ENCODE measurements around the gene TACC2. TPM values are rescaled to one million over a fixed set of nuclear protein-coding genes. Genes with fewer than 3 reads are reported as not detected.

TACC2 gene
- total and polyA plus RNA-seq, 8 donors, result 17.9 to 43.6 (median 23.6) TPM

- ATAC-seq (no peak), DNase-seq (no peak), FAIRE-seq (no peak)
- no peak for TF ChIP-seq CTCF (IDR thresholded peaks at IDR 0.05)
- Histone ChIP-seq H3K9me3 (no peaks in the 10 kb centered on the region), H3K27me3 (no peaks in the 10 kb centered on the region), H3K4me3 (no peak overlapping the region), H3K4me1 (no peaks in the 10 kb centered on the region), H3K27ac (no peak overlapping the region), H3K36me3 (peaks cover 0 to 5% (median 0%) of the 10 kb centered on the region in 3 donors)
- 92 to 96% methylated on average over 11 of the region's 11 CpGs for WGBS, 2 donors
- intact Hi-C loops (cut with DNase I), result no loop called here
Observed at GRCh38 chr10:122245897-122246296, 256.9 kb downstream of the TACC2 start.

- TF ChIP-seq CTCF (IDR thresholded peaks at IDR 0.05), result no peak
- FAIRE-seq, result no peak
- no peaks in the 10 kb centered on the region for H3K4me1 ChIP-seq
- WGBS, 2 donors, result 95% methylated on average over 11 of the region's 11 CpGs
- H3K36me3 ChIP-seq, result peaks cover 0 to 5% (median 0%) of the 10 kb centered on the region in 3 donors
- no peak overlapping the region for H3K4me3 ChIP-seq
- no peaks in the 10 kb centered on the region for H3K27me3 ChIP-seq
- DNase-seq, result no peak
- no peak for ATAC-seq
- no peak overlapping the region for H3K27ac ChIP-seq
- H3K9me3 ChIP-seq, result no peaks in the 10 kb centered on the region
- intact Hi-C loops (cut with DNase I), result no loop called here
Observed at GRCh38 chr10:122246830-122247520, 258.0 kb downstream of the TACC2 start.

- DNase-seq (no peak), FAIRE-seq (no peak), ATAC-seq (no peak)
- no peaks in the 10 kb centered on the region for H3K36me3 ChIP-seq
- no peak overlapping the region for H3K27ac ChIP-seq
- H3K4me3 ChIP-seq, result no peak overlapping the region
- H3K4me1 ChIP-seq, result no peaks in the 10 kb centered on the region
- no peak for TF ChIP-seq CTCF (IDR thresholded peaks at IDR 0.05)
- no peaks in the 10 kb centered on the region for H3K27me3 ChIP-seq
- intact Hi-C loops (cut with DNase I), result no loop called here
- no peaks in the 10 kb centered on the region for H3K9me3 ChIP-seq
- 90 to 95% methylated on average over 25 of the region's 25 CpGs for WGBS, 2 donors
Observed at GRCh38 chr10:122248356-122249302, 259.7 kb downstream of the TACC2 start.

GRCh38 chr10:122249303-122249850, 260.4 kb downstream of the TACC2 start:
- Histone ChIP-seq H3K27ac (no peak overlapping the region), H3K4me1 (no peaks in the 10 kb centered on the region), H3K4me3 (no peak overlapping the region), H3K27me3 (no peaks in the 10 kb centered on the region), H3K36me3 (no peaks in the 10 kb centered on the region), H3K9me3 (no peaks in the 10 kb centered on the region)
- no peak for ATAC-seq
- WGBS, 2 donors, result 91 to 92% methylated on average over 11 of the region's 11 CpGs
- FAIRE-seq, result no peak
- TF ChIP-seq CTCF (IDR thresholded peaks at IDR 0.05), result no peak
- intact Hi-C loops (cut with DNase I), result no loop called here
- no peak for DNase-seq

Measured in pancreas (tissue), 10 donors.